GM19035 (cell line): ENCODE measurements around the gene MS4A3.
"Not testable (repeated sequence)": the region's sequence is repeated elsewhere in the genome, so short reads cannot be mapped to it uniquely, and the experiment has no call there.

Experiments used
- ATAC-seq: cut with Tn5 transposase; IDR thresholded peaks from one replicate; pipeline ENCODE4 v1.9.1; 2021; ENCODE audit not compliant: unreplicated experiment

Gene MS4A3

GRCh38 chr11:60088364-60088763 lies 31.9 kb downstream of the MS4A3 start, which contains the start of gene MS4A2:
Gene MS4A2, plus strand, starts transcription at chr11:60088664. Its CDS starts 102 bp downstream, at chr11:60088766.
- no peak for ATAC-seq

GRCh38 chr11:60095477-60096120 lies 39.1 kb downstream of the MS4A3 start:
- no peak for ATAC-seq

- ATAC-seq: no peak
Measured at GRCh38 chr11:60097189-60097588, 40.7 kb downstream of the MS4A3 start.

- ATAC-seq: no peak
Measured at GRCh38 chr11:60098508-60098907, 42.0 kb downstream of the MS4A3 start.

- no peak for ATAC-seq
Measured at GRCh38 chr11:60100516-60100915, 44.1 kb downstream of the MS4A3 start.

- not testable (repeated sequence) for ATAC-seq
Measured at GRCh38 chr11:60101368-60101767, 44.9 kb downstream of the MS4A3 start.

GRCh38 chr11:60104471-60105115 lies 48.1 kb downstream of the MS4A3 start:
- not testable (repeated sequence) for ATAC-seq

GRCh38 chr11:60108631-60109030 lies 52.2 kb downstream of the MS4A3 start:
- not testable (repeated sequence) for ATAC-seq

GRCh38 chr11:60111793-60112192 lies 55.3 kb downstream of the MS4A3 start:
- no peak for ATAC-seq

- ATAC-seq: no peak
Measured at GRCh38 chr11:60116996-60117790, 60.7 kb downstream of the MS4A3 start.

GRCh38 chr11:60118338-60118737 lies 61.9 kb downstream of the MS4A3 start:
- ATAC-seq: no peak

GRCh38 chr11:60119710-60120109 lies 63.2 kb downstream of the MS4A3 start:
- ATAC-seq: no peak
